Gastrocnemius medialis (tissue), 4 donors: Measurements from ENCODE around the gene COMMD9. TPM values are rescaled to one million over a fixed set of nuclear protein-coding genes. Genes with fewer than 3 reads are reported as not detected.
"Not testable (repeated sequence)": the region's sequence is repeated elsewhere in the genome, so short reads cannot be mapped to it uniquely, and the experiment has no call there.

Source experiments
- ATAC-seq, 2 donors: fragments of 150-250 bp; one replicate each; pipeline ENCODE4 v1.9.1; 2016
- DNase-seq, 2 donors: peaks; one replicate each; pipeline ENCODE4 v3.0.0-alpha.2; 2019
- H3K27ac ChIP-seq, 4 donors: fragments of 200-600 bp; sonication (generic); 1 replicate in 1 of 4; 2 replicates in 3 of 4; pipeline ENCODE4 v1.5.1; 2016 to 2018; ENCODE audit warnings: mild to moderate bottlenecking in 2 of 4, moderate library complexity in 1 of 4
- H3K27me3 ChIP-seq, 3 donors: fragments of 200-600 bp; sonication (generic) in 2 of 3; 1 replicate in 1 of 3; 2 replicates in 2 of 3; pipeline versions ENCODE4 v1.5.1 to v1.6.0; 2016 to 2019; ENCODE audit warnings: mild to moderate bottlenecking in 1 of 3, moderate library complexity in 1 of 3
- H3K36me3 ChIP-seq, 2 donors: fragments of 200-600 bp; sonication (generic) in 1 of 2; one replicate each; pipeline ENCODE4 v1.5.1; 2017 to 2018
- H3K4me1 ChIP-seq, 2 donors: fragments of 200-600 bp; sonication (generic) in 1 of 2; one replicate each; pipeline ENCODE4 v1.5.1; 2016 to 2017; ENCODE audit warnings: mild to moderate bottlenecking in 2 of 2
- H3K4me3 ChIP-seq, 4 donors: fragments of 200-600 bp; sonication (generic) in 3 of 4; 1 replicate in 1 of 4; 2 replicates in 3 of 4; pipeline ENCODE4 v1.5.1; 2016 to 2019; ENCODE audit warnings: mild to moderate bottlenecking in 2 of 4
- H3K9me3 ChIP-seq, 3 donors: fragments of 200-600 bp; sonication (generic) in 2 of 3; 1 replicate in 1 of 3; 2 replicates in 2 of 3; pipeline ENCODE4 v1.5.1; 2016 to 2019
- POLR2A ChIP-seq, 2 donors: fragments of 450-650 bp; IDR thresholded peaks; one replicate each; pipeline ENCODE4 v1.6.1; 2017; ENCODE audit warnings: antibody characterized with exemption in 2 of 2, mild to moderate bottlenecking in 2 of 2, moderate library complexity in 2 of 2
- in situ Hi-C, 4 donors: fragments of 200-750 bp; cut with MboI; loops; one replicate each; pipeline versions ENCODE4 v1.15.0 to v1.8.0; 2017; ENCODE audit warnings: low sequenced_read_pairs in 4 of 4
- intact Hi-C: fragments of 100-400 bp; cut with DNase I; formaldehyde crosslinking; loops from one replicate; pipeline ENCODE4 v1.15.1; 2023; ENCODE audit warnings: low total_unique reads
- total RNA-seq, 4 donors: library from RNA; depleted of rRNA; stranded (reverse); fragments of >200 nt; gene quantifications; one replicate each; pipeline versions ENCODE4 v1.1.0 to v1.2.3, GENCODE V29; 2016
- TF ChIP-seq, protein P1 (sequence below), 5 experiments: fragments of 450-650 bp in 3 of 5; fragments of 200-600 bp in 2 of 5; sonication (generic) in 2 of 5; IDR thresholded peaks in 4 of 5; conservative IDR thresholded peaks in 1 of 5; 1 replicate in 4 of 5; 2 replicates in 1 of 5; pipeline ENCODE4 v1.5.1; 2016 to 2019; ENCODE audit warnings: antibody characterized with exemption in 5 of 5, mild to moderate bottlenecking in 3 of 5, moderate library complexity in 3 of 5

COMMD9 gene
- total RNA-seq, 4 donors from 2014 or later = 51.8 to 68.6 (median 57.7) TPM

GRCh38 chr11:36328966-36329673, 39.9 kb upstream of the COMMD9 start:
- Histone ChIP-seq H3K27ac (no peak overlapping the region), H3K4me1 (no peaks in the 10 kb centered on the region), H3K36me3 (no peaks in the 10 kb centered on the region), H3K4me3 (no peak overlapping the region), H3K27me3 (no peaks in the 10 kb centered on the region), H3K9me3 (no peaks in the 10 kb centered on the region)
- in situ Hi-C loops = no loop called here
- intact Hi-C loops = no loop called here
- ATAC-seq (no peak), DNase-seq (no peak)
- no peak for TF ChIP-seq POLR2A (IDR thresholded peaks at IDR 0.05)
- TF ChIP-seq, protein P1, sequence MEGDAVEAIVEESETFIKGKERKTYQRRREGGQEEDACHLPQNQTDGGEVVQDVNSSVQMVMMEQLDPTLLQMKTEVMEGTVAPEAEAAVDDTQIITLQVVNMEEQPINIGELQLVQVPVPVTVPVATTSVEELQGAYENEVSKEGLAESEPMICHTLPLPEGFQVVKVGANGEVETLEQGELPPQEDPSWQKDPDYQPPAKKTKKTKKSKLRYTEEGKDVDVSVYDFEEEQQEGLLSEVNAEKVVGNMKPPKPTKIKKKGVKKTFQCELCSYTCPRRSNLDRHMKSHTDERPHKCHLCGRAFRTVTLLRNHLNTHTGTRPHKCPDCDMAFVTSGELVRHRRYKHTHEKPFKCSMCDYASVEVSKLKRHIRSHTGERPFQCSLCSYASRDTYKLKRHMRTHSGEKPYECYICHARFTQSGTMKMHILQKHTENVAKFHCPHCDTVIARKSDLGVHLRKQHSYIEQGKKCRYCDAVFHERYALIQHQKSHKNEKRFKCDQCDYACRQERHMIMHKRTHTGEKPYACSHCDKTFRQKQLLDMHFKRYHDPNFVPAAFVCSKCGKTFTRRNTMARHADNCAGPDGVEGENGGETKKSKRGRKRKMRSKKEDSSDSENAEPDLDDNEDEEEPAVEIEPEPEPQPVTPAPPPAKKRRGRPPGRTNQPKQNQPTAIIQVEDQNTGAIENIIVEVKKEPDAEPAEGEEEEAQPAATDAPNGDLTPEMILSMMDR (IDR thresholded peaks at IDR 0.05 in 4 of 5, conservative IDR thresholded peaks at IDR 0.05 in 1 of 5) = no peak

- ATAC-seq (no peak), DNase-seq (no peak)
- Histone ChIP-seq H3K36me3 (no peaks in the 10 kb centered on the region), H3K4me3 (no peak overlapping the region), H3K27ac (no peak overlapping the region), H3K9me3 (no peaks in the 10 kb centered on the region), H3K27me3 (no peaks in the 10 kb centered on the region), H3K4me1 (no peaks in the 10 kb centered on the region)
- intact Hi-C loops (no loop called here), in situ Hi-C loops (no loop called here)
- TF ChIP-seq POLR2A (IDR thresholded peaks at IDR 0.05) = no peak
- TF ChIP-seq, protein P1 (IDR thresholded peaks at IDR 0.05 in 4 of 5, conservative IDR thresholded peaks at IDR 0.05 in 1 of 5) = no peak
These were observed 37.5 kb upstream of the COMMD9 start for GRCh38 chr11:36326524-36327419.

- H3K27ac ChIP-seq, in situ Hi-C loops, intact Hi-C loops, H3K27me3 ChIP-seq, H3K4me1 ChIP-seq, H3K9me3 ChIP-seq, DNase-seq, H3K36me3 ChIP-seq, H3K4me3 ChIP-seq, ATAC-seq: not testable (repeated sequence)
These were observed 36.2 kb upstream of the COMMD9 start for GRCh38 chr11:36325403-36325802.

DNA sequence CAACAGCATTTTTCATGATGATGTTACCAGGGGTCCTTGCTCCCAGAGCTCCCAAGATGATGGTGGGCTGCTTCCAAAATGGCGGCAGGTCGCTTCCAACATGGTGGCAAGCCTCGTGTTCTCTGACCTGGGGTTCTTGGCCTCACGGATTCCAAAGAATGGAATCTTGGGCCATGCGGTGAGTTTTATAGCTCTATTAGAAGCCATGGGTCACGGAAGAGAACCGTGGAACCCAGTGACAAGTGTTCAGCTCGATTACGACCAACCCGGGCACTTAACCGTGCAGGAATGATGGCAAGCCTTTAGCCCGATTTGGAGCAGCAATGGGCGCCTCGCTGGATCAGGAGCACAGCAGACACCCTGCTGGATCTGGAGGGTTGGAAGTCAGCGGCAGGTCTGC, 35.7 kb upstream of the COMMD9 start:
- H3K4me3 ChIP-seq, H3K27me3 ChIP-seq, H3K27ac ChIP-seq, H3K9me3 ChIP-seq, in situ Hi-C loops, intact Hi-C loops, DNase-seq, H3K4me1 ChIP-seq, ATAC-seq, H3K36me3 ChIP-seq: not testable (repeated sequence)

DNA sequence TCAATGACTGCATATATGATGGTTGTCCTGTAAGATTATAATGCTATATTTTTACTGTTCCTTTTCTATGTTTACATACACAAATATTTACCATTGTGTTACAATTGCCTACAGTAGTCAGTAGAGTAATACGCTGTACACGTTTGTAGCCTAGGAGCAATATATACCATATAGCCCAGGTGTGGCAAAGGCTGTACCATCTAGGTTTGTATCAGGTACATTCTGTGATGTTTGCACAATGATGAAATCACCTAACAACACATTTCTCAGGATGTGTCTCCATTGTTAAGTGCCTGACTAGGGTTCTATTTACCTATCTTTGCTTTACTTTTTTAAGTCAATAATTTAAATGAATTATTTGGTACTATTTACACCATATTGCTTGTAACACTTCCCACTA, 28.8 kb upstream of the COMMD9 start:
- no peak for TF ChIP-seq POLR2A (IDR thresholded peaks at IDR 0.05)
- TF ChIP-seq, protein P1 (IDR thresholded peaks at IDR 0.05 in 4 of 5, conservative IDR thresholded peaks at IDR 0.05 in 1 of 5) = no peak
- Histone ChIP-seq H3K36me3 (no peaks in the 10 kb centered on the region), H3K27me3 (no peaks in the 10 kb centered on the region), H3K27ac (no peak overlapping the region), H3K4me1 (no peaks in the 10 kb centered on the region), H3K4me3 (no peak overlapping the region), H3K9me3 (no peaks in the 10 kb centered on the region)
- in situ Hi-C loops (no loop called here), intact Hi-C loops (no loop called here)
- ATAC-seq (no peak), DNase-seq (no peak)
